HEK293 (cell line): ENCODE measurements around the gene HIVEP2.

Experiments used
- CTCF ChIA-PET: fragments of 350-600 bp; formaldehyde crosslinking; extraction: SDS; loops from one replicate; lab custom pipeline; 2021; ENCODE audit warnings: antibody characterized with exemption; lab: Yijun Ruan, JAX
- POLR2A ChIA-PET: fragments of 300-600 bp; formaldehyde crosslinking; extraction: SDS; loops from one replicate; lab custom pipeline; 2020; ENCODE audit warnings: antibody characterized with exemption, inconsistent platforms; lab: Yijun Ruan, JAX
- H3K27ac ChIP-seq: fragments of 200-500 bp; sonication (Bioruptor generic); 2 replicates; pipeline ENCODE4 v1.5.1; 2014; ENCODE audit warnings: low read depth, low read length, control low read depth, inconsistent platforms; ENCODE audit errors: extremely low read depth
- H3K36me3 ChIP-seq, 2 experiments: fragments of 200-500 bp in 1 of 2; sonication (Bioruptor generic) in 1 of 2; 1 replicate in 1 of 2; 2 replicates in 1 of 2; pipeline ENCODE4 v1.5.1; 2014 to 2017; ENCODE audit warnings: inconsistent platforms in 2 of 2, low read length in 2 of 2; ENCODE audit not compliant: control insufficient read depth in 2 of 2, insufficient read depth in 1 of 2
- H3K4me1 ChIP-seq: fragments of 200-500 bp; sonication (Bioruptor generic); 2 replicates; pipeline ENCODE4 v1.5.1; 2014; ENCODE audit warnings: mild to moderate bottlenecking, low read length, inconsistent platforms; ENCODE audit not compliant: control insufficient read depth, insufficient read depth
- H3K4me3 ChIP-seq: 2 replicates; pipeline ENCODE4 v1.5.1; 2011; ENCODE audit warnings: low read depth, mild to moderate bottlenecking, control low read depth, low read length, moderate library complexity
- H3K9me3 ChIP-seq: fragments of 200-500 bp; sonication (Bioruptor generic); 2 replicates; pipeline ENCODE4 v1.5.1; 2014; ENCODE audit warnings: low read depth, low read length, inconsistent platforms; ENCODE audit not compliant: control insufficient read depth, insufficient read depth
- FEZF1 ChIP-seq: fragments of 450-650 bp; formaldehyde crosslinking; IDR thresholded peaks from 2 replicates; pipeline ENCODE4 v1.5.1; 2016; ENCODE audit warnings: missing biosample characterization, missing genetic modification characterization
- IKZF3 ChIP-seq: fragments of 450-650 bp; IDR thresholded peaks from 2 replicates; pipeline ENCODE4 v1.5.0; 2018; ENCODE audit warnings: missing biosample characterization, mild to moderate bottlenecking, missing genetic modification characterization, moderate library complexity
- OSR2 ChIP-seq: fragments of 450-650 bp; formaldehyde crosslinking; IDR thresholded peaks from 2 replicates; pipeline ENCODE4 v1.5.1; 2016; ENCODE audit warnings: missing biosample characterization, missing genetic modification characterization
- PRDM10 ChIP-seq: fragments of 450-650 bp; formaldehyde crosslinking; IDR thresholded peaks from 2 replicates; pipeline ENCODE4 v1.5.1; 2016; ENCODE audit warnings: missing biosample characterization, missing genetic modification characterization
- PRDM6 ChIP-seq: fragments of 450-650 bp; formaldehyde crosslinking; IDR thresholded peaks from 2 replicates; pipeline ENCODE4 v1.5.1; 2017; ENCODE audit warnings: missing biosample characterization, missing genetic modification characterization
- REPIN1 ChIP-seq: fragments of 450-650 bp; formaldehyde crosslinking; IDR thresholded peaks from 2 replicates; pipeline ENCODE4 v1.5.1; 2017; ENCODE audit warnings: missing biosample characterization, missing genetic modification characterization, low read depth
- ZBTB6 ChIP-seq: fragments of 450-650 bp; formaldehyde crosslinking; IDR thresholded peaks from 2 replicates; pipeline ENCODE4 v1.5.1; 2017; ENCODE audit warnings: missing biosample characterization, missing genetic modification characterization
- ZBTB8A ChIP-seq: fragments of 450-650 bp; formaldehyde crosslinking; IDR thresholded peaks from 2 replicates; pipeline ENCODE4 v1.5.1; 2016; ENCODE audit warnings: missing biosample characterization, missing genetic modification characterization
- ZNF114 ChIP-seq: fragments of 450-650 bp; formaldehyde crosslinking; IDR thresholded peaks from 2 replicates; pipeline ENCODE4 v1.5.0; 2017; ENCODE audit warnings: missing biosample characterization, missing genetic modification characterization
- ZNF24 ChIP-seq: fragments of 450-650 bp; formaldehyde crosslinking; IDR thresholded peaks from 2 replicates; pipeline ENCODE4 v1.5.1; 2016; ENCODE audit warnings: missing biosample characterization, missing genetic modification characterization
- ZNF366 ChIP-seq: fragments of 450-650 bp; formaldehyde crosslinking; conservative IDR thresholded peaks from 2 replicates; pipeline ENCODE4 v1.5.1; 2016; ENCODE audit warnings: missing biosample characterization, missing genetic modification characterization
- ZNF501 ChIP-seq: fragments of 450-650 bp; formaldehyde crosslinking; IDR thresholded peaks from 2 replicates; pipeline ENCODE4 v1.5.1; 2016; ENCODE audit warnings: missing biosample characterization, missing genetic modification characterization
- ZNF600 ChIP-seq: fragments of 450-650 bp; formaldehyde crosslinking; IDR thresholded peaks from 2 replicates; pipeline ENCODE4 v1.5.1; 2016; ENCODE audit warnings: missing biosample characterization, missing genetic modification characterization
- ZNF621 ChIP-seq: fragments of 450-650 bp; formaldehyde crosslinking; IDR thresholded peaks from 2 replicates; pipeline ENCODE4 v1.5.1; 2017; ENCODE audit warnings: missing biosample characterization, missing genetic modification characterization
- ZNF660 ChIP-seq: fragments of 450-650 bp; IDR thresholded peaks from 2 replicates; pipeline ENCODE4 v1.5.1; 2018; ENCODE audit warnings: missing biosample characterization, mild to moderate bottlenecking, missing genetic modification characterization
- ZNF692 ChIP-seq: fragments of 450-650 bp; formaldehyde crosslinking; IDR thresholded peaks from 2 replicates; pipeline ENCODE4 v1.5.1; 2016; ENCODE audit warnings: missing biosample characterization, missing genetic modification characterization
- TF ChIP-seq, protein P1 (sequence below): fragments of 450-650 bp; formaldehyde crosslinking; IDR thresholded peaks from 2 replicates; pipeline ENCODE4 v1.5.1; 2016; ENCODE audit warnings: missing biosample characterization, missing genetic modification characterization
- TF ChIP-seq, protein P2 (sequence below): fragments of 450-650 bp; formaldehyde crosslinking; IDR thresholded peaks from 2 replicates; pipeline ENCODE4 v1.5.1; 2016; ENCODE audit warnings: missing biosample characterization, missing genetic modification characterization, low read depth
- TF ChIP-seq, protein P3 (sequence below): fragments of 450-650 bp; formaldehyde crosslinking; IDR thresholded peaks from 2 replicates; pipeline ENCODE4 v1.5.1; 2016; ENCODE audit warnings: missing biosample characterization, missing genetic modification characterization

The HIVEP2 gene

DNA sequence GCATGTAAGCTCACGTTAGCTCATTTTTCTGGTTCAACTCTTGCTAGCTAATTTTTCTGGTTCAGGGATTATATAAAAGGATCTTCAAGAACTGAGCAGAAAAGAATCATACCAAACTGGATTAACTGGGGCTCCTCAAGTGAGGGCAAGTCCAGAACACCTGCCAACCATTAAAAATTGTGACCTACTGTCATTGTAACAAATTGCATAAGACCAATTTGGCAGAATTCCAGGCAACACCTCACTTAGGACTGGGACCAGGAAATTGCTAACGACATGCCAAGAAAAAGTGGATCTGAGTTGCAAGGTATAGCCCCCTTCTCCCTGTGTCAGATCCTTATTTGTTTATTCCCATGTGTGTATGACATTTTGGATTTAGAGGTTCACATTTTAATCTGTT, 216.6 kb downstream of the HIVEP2 start:
- CTCF ChIA-PET: interaction anchor here (1.6 kb wide), 1 partner anchor 19 kb away, joined by 4 read pairs; no protein-coding TSS in a partner anchor
- H3K9me3 ChIP-seq: no peaks in the 10 kb centered on the region
- 0 out of 2 replicates have a peak, but pooled peaks have one; percentile 19 for TF ChIP-seq ZNF660 (tag by site-specific recombination)
- TF ChIP-seq, protein P1, sequence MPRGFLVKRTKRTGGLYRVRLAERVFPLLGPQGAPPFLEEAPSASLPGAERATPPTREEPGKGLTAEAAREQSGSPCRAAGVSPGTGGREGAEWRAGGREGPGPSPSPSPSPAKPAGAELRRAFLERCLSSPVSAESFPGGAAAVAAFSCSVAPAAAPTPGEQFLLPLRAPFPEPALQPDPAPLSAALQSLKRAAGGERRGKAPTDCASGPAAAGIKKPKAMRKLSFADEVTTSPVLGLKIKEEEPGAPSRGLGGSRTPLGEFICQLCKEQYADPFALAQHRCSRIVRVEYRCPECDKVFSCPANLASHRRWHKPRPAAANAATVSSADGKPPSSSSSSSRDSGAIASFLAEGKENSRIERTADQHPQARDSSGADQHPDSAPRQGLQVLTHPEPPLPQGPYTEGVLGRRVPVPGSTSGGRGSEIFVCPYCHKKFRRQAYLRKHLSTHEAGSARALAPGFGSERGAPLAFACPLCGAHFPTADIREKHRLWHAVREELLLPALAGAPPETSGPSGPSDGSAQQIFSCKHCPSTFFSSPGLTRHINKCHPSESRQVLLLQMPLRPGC (tag by site-specific recombination): no peak
- TF ChIP-seq, protein P2, sequence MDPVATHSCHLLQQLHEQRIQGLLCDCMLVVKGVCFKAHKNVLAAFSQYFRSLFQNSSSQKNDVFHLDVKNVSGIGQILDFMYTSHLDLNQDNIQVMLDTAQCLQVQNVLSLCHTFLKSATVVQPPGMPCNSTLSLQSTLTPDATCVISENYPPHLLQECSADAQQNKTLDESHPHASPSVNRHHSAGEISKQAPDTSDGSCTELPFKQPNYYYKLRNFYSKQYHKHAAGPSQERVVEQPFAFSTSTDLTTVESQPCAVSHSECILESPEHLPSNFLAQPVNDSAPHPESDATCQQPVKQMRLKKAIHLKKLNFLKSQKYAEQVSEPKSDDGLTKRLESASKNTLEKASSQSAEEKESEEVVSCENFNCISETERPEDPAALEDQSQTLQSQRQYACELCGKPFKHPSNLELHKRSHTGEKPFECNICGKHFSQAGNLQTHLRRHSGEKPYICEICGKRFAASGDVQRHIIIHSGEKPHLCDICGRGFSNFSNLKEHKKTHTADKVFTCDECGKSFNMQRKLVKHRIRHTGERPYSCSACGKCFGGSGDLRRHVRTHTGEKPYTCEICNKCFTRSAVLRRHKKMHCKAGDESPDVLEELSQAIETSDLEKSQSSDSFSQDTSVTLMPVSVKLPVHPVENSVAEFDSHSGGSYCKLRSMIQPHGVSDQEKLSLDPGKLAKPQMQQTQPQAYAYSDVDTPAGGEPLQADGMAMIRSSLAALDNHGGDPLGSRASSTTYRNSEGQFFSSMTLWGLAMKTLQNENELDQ (tag by site-specific recombination): no peak
- TF ChIP-seq, protein P3, sequence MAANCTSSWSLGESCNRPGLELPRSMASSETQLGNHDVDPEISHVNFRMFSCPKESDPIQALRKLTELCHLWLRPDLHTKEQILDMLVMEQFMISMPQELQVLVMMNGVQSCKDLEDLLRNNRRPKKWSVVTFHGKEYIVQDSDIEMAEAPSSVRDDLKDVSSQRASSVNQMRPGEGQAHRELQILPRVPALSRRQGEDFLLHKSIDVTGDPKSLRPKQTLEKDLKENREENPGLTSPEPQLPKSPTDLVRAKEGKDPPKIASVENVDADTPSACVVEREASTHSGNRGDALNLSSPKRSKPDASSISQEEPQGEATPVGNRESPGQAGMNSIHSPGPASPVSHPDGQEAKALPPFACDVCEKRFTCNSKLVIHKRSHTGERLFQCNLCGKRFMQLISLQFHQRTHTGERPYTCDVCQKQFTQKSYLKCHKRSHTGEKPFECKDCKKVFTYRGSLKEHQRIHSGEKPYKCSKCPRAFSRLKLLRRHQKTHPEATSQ: no peak
- TF ChIP-seq ZNF366 (tag by site-specific recombination): peak; percentile 34; the same call in 1 of the 2 replicates
- 0 out of 2 replicates have a peak, but pooled peaks have one; percentile 12 for TF ChIP-seq ZNF692 (tag by site-specific recombination)
- no peak for TF ChIP-seq ZNF621 (tag by site-specific recombination)
- 0 out of 2 replicates have a peak, but pooled peaks have one; percentile 19 for TF ChIP-seq ZBTB8A (tag by site-specific recombination)
- no peak for TF ChIP-seq ZNF114 (tag by site-specific recombination)
- peak; percentile 60; the same call in 1 of the 2 replicates for TF ChIP-seq ZNF600 (tag by site-specific recombination)
- no peak for TF ChIP-seq ZBTB6 (tag by site-specific recombination)
- TF ChIP-seq OSR2 (tag by site-specific recombination): no peak
- TF ChIP-seq FEZF1: peak; percentile 14; the same call in 1 of the 2 replicates
- TF ChIP-seq ZNF501: no peak
- no peak for TF ChIP-seq REPIN1 (tag by site-specific recombination)
- 0 out of 2 replicates have a peak, but pooled peaks have one; percentile 6 for TF ChIP-seq IKZF3
- peak; percentile 46; the same call in 1 of the 2 replicates for TF ChIP-seq PRDM6 (tag by site-specific recombination)
- no peak for TF ChIP-seq ZNF24 (tag by site-specific recombination)
- peak; percentile 49 for TF ChIP-seq PRDM10 (tag by site-specific recombination)
- TF ChIP-seq, all 188 proteins: peak for 9
- no peaks in the 10 kb centered on the region for H3K36me3 ChIP-seq
- POLR2A ChIA-PET: no interaction called here
- H3K4me3 ChIP-seq: no peak overlapping the region
- peaks cover 8% of the 10 kb centered on the region for H3K4me1 ChIP-seq
- H3K27ac ChIP-seq: no peak overlapping the region
